GM12878 (cell line): ENCODE results near the gene NOXA1. TPM values are rescaled to one million over a fixed set of nuclear protein-coding genes. Genes with fewer than 3 reads are reported as not detected.

Source experiments
- ATAC-seq: fragments of 200-7000 bp; cut with Tn5 transposase; 3 replicates; pipeline ENCODE4 v1.9.1; 2020; ENCODE audit warnings: mild to moderate bottlenecking, moderate library complexity
- BruUV-seq: library from RNA; stranded (reverse); fragments of 400-500 nt; replicated peaks from 2 replicates; lab custom pipeline; 2021; lab: Mats Ljungman, UMichigan
- CTCF ChIA-PET: fragments of 300-600 bp; sonication (Branson Sonifier 250); formaldehyde crosslinking; extraction: SDS; loops from one replicate; lab custom pipeline; 2021; ENCODE audit warnings: inconsistent platforms; lab: Yijun Ruan, JAX
- POLR2A ChIA-PET: fragments of 350-600 bp; formaldehyde crosslinking; extraction: SDS; loops from one replicate; lab custom pipeline; 2021; ENCODE audit warnings: inconsistent platforms; lab: Charles Lee
- RAD21 ChIA-PET: fragments of 300-600 bp; sonication (Branson Sonifier 250); formaldehyde crosslinking; loops from one replicate; lab custom pipeline; 2023; ENCODE audit warnings: antibody characterized with exemption; ENCODE audit not compliant: unreplicated experiment; lab: Charles Lee
- SMC1A ChIA-PET: fragments of 300-600 bp; sonication (Branson Sonifier 250); formaldehyde crosslinking; loops from one replicate; lab custom pipeline; 2023; ENCODE audit not compliant: unreplicated experiment, uncharacterized antibody; lab: Charles Lee
- DNase-seq: peaks from one replicate; pipeline ENCODE4 v3.0.0-alpha.2; 2011; ENCODE audit warnings: low read depth, low spot score
- FAIRE-seq: peaks from 3 replicates; lab custom pipeline; 2011; peaks lifted over from hg19 to GRCh38; lab: Jason Lieb, UNC
- H2AFZ ChIP-seq: 2 replicates; pipeline ENCODE4 v1.6.0; 2011; ENCODE audit warnings: low read depth, low read length, control low read depth; ENCODE audit not compliant: control insufficient read depth
- H3K27ac ChIP-seq: 2 replicates; pipeline ENCODE4 v1.5.1; 2011; ENCODE audit warnings: control low read depth; ENCODE audit not compliant: control insufficient read depth, insufficient read depth
- H3K27me3 ChIP-seq, 2 experiments: replicated peaks in 1 of 2; 2 replicates each; pipeline versions ENCODE4 v1.6.0 to v1.6.1; 2011; ENCODE audit warnings: low read length in 1 of 2; ENCODE audit not compliant: control insufficient read depth in 2 of 2, insufficient read depth in 2 of 2
- H3K36me3 ChIP-seq, 2 experiments: 2 replicates each; pipeline ENCODE4 v1.5.1; 2011; ENCODE audit warnings: low read length in 1 of 2; ENCODE audit not compliant: control insufficient read depth in 2 of 2, insufficient read depth in 2 of 2
- H3K4me1 ChIP-seq: 2 replicates; pipeline ENCODE4 v1.6.1; 2011; ENCODE audit warnings: mild to moderate bottlenecking, low read length, moderate library complexity, mixed read lengths; ENCODE audit not compliant: control insufficient read depth, insufficient read depth
- H3K4me2 ChIP-seq: 2 replicates; pipeline ENCODE4 v1.6.0; 2011; ENCODE audit warnings: control low read depth; ENCODE audit not compliant: control insufficient read depth, insufficient read depth
- H3K4me3 ChIP-seq: fragments of 200-600 bp; sonication (generic); 2 replicates; pipeline ENCODE4 v1.5.1; 2016
- H3K79me2 ChIP-seq: 2 replicates; pipeline ENCODE4 v1.6.0; 2011; ENCODE audit warnings: low read length; ENCODE audit not compliant: control insufficient read depth, insufficient read depth
- H3K9ac ChIP-seq: 2 replicates; pipeline ENCODE4 v1.8.0; 2011; ENCODE audit warnings: low read length, control low read depth, mixed read lengths; ENCODE audit not compliant: control insufficient read depth, insufficient read depth
- H3K9me3 ChIP-seq: replicated peaks from 3 replicates; pipeline ENCODE4 v1.5.1; 2011; ENCODE audit warnings: mild to moderate bottlenecking, low read length; ENCODE audit not compliant: control insufficient read depth, insufficient read depth
- H4K20me1 ChIP-seq: 2 replicates; pipeline ENCODE4 v1.6.0; 2011; ENCODE audit not compliant: control insufficient read depth, insufficient read depth
- HCFC1 ChIP-seq: fragments of 150-350 bp; IDR thresholded peaks from 2 replicates; pipeline ENCODE4 v1.6.1; 2014; ENCODE audit warnings: low read length
- HDAC6 ChIP-seq: fragments of 200-600 bp; sonication (generic); IDR thresholded peaks from one replicate; pipeline ENCODE4 v1.8.0; 2017; ENCODE audit warnings: antibody characterized with exemption; ENCODE audit not compliant: unreplicated experiment
- HSF1 ChIP-seq: fragments of 150-350 bp; IDR thresholded peaks from 2 replicates; pipeline ENCODE4 v1.6.1; 2014; ENCODE audit warnings: mild to moderate bottlenecking, low read depth, low read length
- KAT2A ChIP-seq: conservative IDR thresholded peaks from 2 replicates; pipeline ENCODE4 v1.6.1; 2011; ENCODE audit warnings: low read depth, low read length; ENCODE audit not compliant: control insufficient read depth
- PAX5 ChIP-seq: IDR thresholded peaks from 2 replicates; pipeline ENCODE4 v1.6.1; 2011; ENCODE audit warnings: low read depth, low read length, borderline replicate concordance
- PAX8 ChIP-seq: fragments of 450-650 bp; IDR thresholded peaks from 2 replicates; pipeline ENCODE4 v1.6.1; 2017; ENCODE audit warnings: mild to moderate bottlenecking, moderate library complexity
- POLR2AphosphoS5 ChIP-seq: IDR thresholded peaks from 2 replicates; pipeline ENCODE4 v1.6.1; 2011; ENCODE audit warnings: mild to moderate bottlenecking, low read length, inconsistent platforms
- POU2F2 ChIP-seq: IDR thresholded peaks from 3 replicates; pipeline ENCODE4 v1.6.1; 2011; ENCODE audit warnings: low read depth, mild to moderate bottlenecking, low read length, borderline replicate concordance
- SMARCA5 ChIP-seq: fragments of 450-650 bp; IDR thresholded peaks from 2 replicates; pipeline ENCODE4 v1.6.1; 2017; ENCODE audit warnings: mild to moderate bottlenecking
- TARDBP ChIP-seq: IDR thresholded peaks from 2 replicates; pipeline ENCODE4 v1.6.1; 2016; ENCODE audit warnings: borderline replicate concordance
- TCF12 ChIP-seq: IDR thresholded peaks from 2 replicates; pipeline ENCODE4 v1.6.1; 2011; ENCODE audit warnings: low read depth, mild to moderate bottlenecking, low read length
- WRNIP1 ChIP-seq: IDR thresholded peaks from 2 replicates; pipeline ENCODE4 v1.6.1; 2011; ENCODE audit warnings: low read depth, low read length, improper control_type of control experiment, borderline replicate concordance
- ZNF217 ChIP-seq: fragments of 450-650 bp; IDR thresholded peaks from 2 replicates; pipeline ENCODE4 v1.6.1; 2017; ENCODE audit warnings: antibody characterized with exemption, mild to moderate bottlenecking
- ZNF384 ChIP-seq: IDR thresholded peaks from 2 replicates; pipeline ENCODE4 v1.6.1; 2012; ENCODE audit warnings: low read depth, mild to moderate bottlenecking, low read length, improper control_type of control experiment, borderline replicate concordance
- ZNF592 ChIP-seq: fragments of 450-650 bp; IDR thresholded peaks from 2 replicates; pipeline ENCODE4 v1.6.1; 2017; ENCODE audit warnings: mild to moderate bottlenecking, moderate library complexity
- WGBS: methylation state at CpG from one replicate; pipeline ENCODE4 v1.1.6; 2016; ENCODE audit warnings: low lambda C conversion rate; ENCODE audit not compliant: insufficient replicate concordance, insufficient coverage; ENCODE audit errors: missing lambda C conversion rate; 5-methylcytosine and 5-hydroxymethylcytosine counted together
- in situ Hi-C: fragments of 300-500 bp; cut with MboI; formaldehyde crosslinking; loops from 9 replicates; pipeline ENCODE4 v1.14.3; 2018; ENCODE audit warnings: mixed read lengths
- intact Hi-C: fragments of 100-400 bp; cut with micrococcal nuclease; formaldehyde crosslinking; loops from one replicate; pipeline ENCODE4 v1.14.2; 2022; ENCODE audit not compliant: unreplicated experiment
- polyA plus RNA-seq, 11 experiments: library from polyadenylated mRNA; depleted of rRNA in 4 of 11; unstranded in 6 of 11; stranded (reverse) in 5 of 11; fragments of >200 nt; fragmentation: Nextera tagmentation in 4 of 11; fragmentation: Illumina TruSeq in 1 of 11; extraction: Ambion mirVana in 4 of 11; extraction: Trizol in 1 of 11; gene quantifications; 1 replicate in 1 of 11; 2 replicates in 10 of 11; pipeline versions ENCODE4 v1.2.1 to v1.2.3, GENCODE V29; 2011 to 2016; ENCODE audit warnings: inconsistent platforms in 2 of 11, missing spikeins in 2 of 11, low read depth in 1 of 11
- total RNA-seq, 4 experiments: library from RNA; depleted of rRNA in 3 of 4; stranded (reverse); fragments of >200 nt in 3 of 4; fragmentation: Illumina TruSeq in 1 of 4; extraction: Trizol in 1 of 4; gene quantifications; 2 replicates each; pipeline versions ENCODE4 v1.2.1 to v1.2.3, GENCODE V29; 2013 to 2021
- TF ChIP-seq, protein P1 (sequence below): fragments of 450-650 bp; IDR thresholded peaks from 2 replicates; pipeline ENCODE4 v1.6.1; 2014; ENCODE audit warnings: mild to moderate bottlenecking

NOXA1 gene
- total and polyA plus RNA-seq, 10 of the 15 experiments (the other 5 are each of a cell fraction or from before 2014, with no cell fraction given), result 0.08 to 0.20 TPM; not detected in 8

DNA sequence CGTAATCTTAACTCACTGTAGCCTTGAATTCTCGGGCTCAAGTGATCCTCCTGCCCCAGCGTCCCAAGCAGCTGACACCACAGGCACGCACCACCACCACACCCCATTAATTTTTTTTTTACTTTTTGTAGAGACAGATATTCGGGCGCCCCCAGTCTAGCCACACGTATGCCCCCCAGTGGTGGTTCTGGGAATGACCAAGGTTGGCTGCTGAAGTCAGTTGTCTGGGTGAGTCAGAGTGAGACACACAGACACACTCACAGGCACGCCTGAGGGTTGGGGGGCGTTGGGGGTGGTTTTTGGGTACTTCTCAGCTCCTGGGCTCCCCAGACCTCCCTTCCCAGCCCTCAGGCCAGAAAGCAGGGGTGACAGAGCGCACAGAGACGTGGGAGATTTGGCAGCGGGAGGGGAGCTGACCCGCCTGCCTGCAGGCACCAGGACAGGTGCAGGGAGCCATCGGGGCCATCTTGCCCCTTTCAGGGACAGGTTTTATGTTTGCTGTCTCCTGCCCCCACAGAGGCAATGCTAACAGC lies 22.1 kb downstream of the NOXA1 start:
- ATAC-seq, result peak; percentile 91
- intact Hi-C loops, result loop anchor here (2.0 kb wide), 3 partner anchors 23 to 159 kb away; partner anchors contain the start of genes EXD3 and NOXA1
- 13% methylated on average over 14 of the region's 14 CpGs for WGBS
- ChIA-PET POLR2A (interaction anchor here (1.4 kb wide), 1 partner anchor 147 kb away, joined by 3 read pairs; no protein-coding TSS in a partner anchor), CTCF (interaction anchor here (0.7 to 3.9 kb wide), 14 partner anchors 14 to 208 kb away, joined by 3 to 25 read pairs (median 4); partner anchors contain the start of genes EXD3, NOXA1, NSMF and TOR4A), SMC1A (interaction anchor here (1.4 kb wide), 1 partner anchor 148 kb away, joined by 3 read pairs; no protein-coding TSS in a partner anchor), RAD21 (interaction anchor here (1.4 kb wide), 1 partner anchor 23 kb away, joined by 4 read pairs; the partner anchor contains the start of genes EXD3 and NOXA1)
- Histone ChIP-seq H3K9me3 (no peaks in the 10 kb centered on the region), H3K4me1 (peaks cover 8% of the 10 kb centered on the region), H3K79me2 (no peaks in the 10 kb centered on the region), H3K27me3 (no peaks in the 10 kb centered on the region), H2AFZ (peak overlapping the region; percentile 26), H4K20me1 (no peaks in the 10 kb centered on the region), H3K36me3 (no peaks in the 10 kb centered on the region), H3K4me3 (no peak overlapping the region), H3K9ac (no peak overlapping the region), H3K4me2 (peak overlapping the region; percentile 41), H3K27ac (no peak overlapping the region)
- no TSS peak for BruUV-seq
- DNase-seq, result peak; percentile 40
- in situ Hi-C loops, result loop anchor here (5.0 kb wide), 1 partner anchor 153 kb away; no protein-coding TSS in a partner anchor
- FAIRE-seq, result peak; percentile 90
- no peak for TF ChIP-seq TARDBP
- TF ChIP-seq HCFC1, result no peak
- TF ChIP-seq ZNF592, result no peak
- no peak for TF ChIP-seq POLR2AphosphoS5
- no peak for TF ChIP-seq ZNF217
- TF ChIP-seq, protein P1, sequence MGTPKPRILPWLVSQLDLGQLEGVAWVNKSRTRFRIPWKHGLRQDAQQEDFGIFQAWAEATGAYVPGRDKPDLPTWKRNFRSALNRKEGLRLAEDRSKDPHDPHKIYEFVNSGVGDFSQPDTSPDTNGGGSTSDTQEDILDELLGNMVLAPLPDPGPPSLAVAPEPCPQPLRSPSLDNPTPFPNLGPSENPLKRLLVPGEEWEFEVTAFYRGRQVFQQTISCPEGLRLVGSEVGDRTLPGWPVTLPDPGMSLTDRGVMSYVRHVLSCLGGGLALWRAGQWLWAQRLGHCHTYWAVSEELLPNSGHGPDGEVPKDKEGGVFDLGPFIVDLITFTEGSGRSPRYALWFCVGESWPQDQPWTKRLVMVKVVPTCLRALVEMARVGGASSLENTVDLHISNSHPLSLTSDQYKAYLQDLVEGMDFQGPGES, result no peak
- no peak for TF ChIP-seq PAX8
- no peak for TF ChIP-seq HDAC6
- peak; percentile 90 for TF ChIP-seq ZNF384
- TF ChIP-seq PAX5, result no peak
- 0 out of 3 replicates have a peak, but pooled peaks have one; percentile 20 for TF ChIP-seq POU2F2
- no peak for TF ChIP-seq HSF1
- TF ChIP-seq WRNIP1, result no peak
- no peak for TF ChIP-seq KAT2A
- TF ChIP-seq TCF12, result no peak
- no peak for TF ChIP-seq SMARCA5
